HG03521 (cell line): ENCODE results near the gene USP7.
"Not testable (repeated sequence)": the region's sequence is repeated elsewhere in the genome, so short reads cannot be mapped to it uniquely, and the experiment has no call there.

ENCODE experiments used
- ATAC-seq: cut with Tn5 transposase; IDR thresholded peaks from one replicate; pipeline ENCODE4 v1.9.1; 2021; ENCODE audit warnings: mild to moderate bottlenecking, moderate library complexity; ENCODE audit not compliant: unreplicated experiment

The USP7 gene

GRCh38 chr16:8963821-8964441 lies at the start of gene USP7:
Gene USP7, minus strand, starts transcription at chr16:8963906. Its CDS starts 621 bp downstream, at chr16:8963285.
- peak; percentile 77 for ATAC-seq

- no peak for ATAC-seq
Observed at GRCh38 chr16:9013508-9013864, 49.8 kb upstream of the USP7 start.

GRCh38 chr16:9012848-9013507 lies 49.3 kb upstream of the USP7 start:
- no peak for ATAC-seq

- no peak for ATAC-seq
Observed at GRCh38 chr16:9012330-9012729, 48.6 kb upstream of the USP7 start.

GRCh38 chr16:9008601-9009260 lies 45.0 kb upstream of the USP7 start:
- no peak for ATAC-seq

GRCh38 chr16:9007177-9007794 lies 43.6 kb upstream of the USP7 start:
- ATAC-seq, result no peak

- no peak for ATAC-seq
Observed at GRCh38 chr16:9004183-9004582, 40.5 kb upstream of the USP7 start.

- ATAC-seq, result no peak
Observed at GRCh38 chr16:9003763-9004162, 40.1 kb upstream of the USP7 start.

GRCh38 chr16:9003322-9003721 lies 39.6 kb upstream of the USP7 start:
- ATAC-seq, result no peak

- no peak for ATAC-seq
Observed at GRCh38 chr16:9002042-9002441, 38.3 kb upstream of the USP7 start.

GRCh38 chr16:9000664-9001063 lies 37.0 kb upstream of the USP7 start:
- ATAC-seq, result no peak

GRCh38 chr16:8999800-9000199 lies 36.1 kb upstream of the USP7 start:
- ATAC-seq, result no peak

GRCh38 chr16:8998108-8998507 lies 34.4 kb upstream of the USP7 start:
- ATAC-seq, result no peak

GRCh38 chr16:8996891-8997290 lies 33.2 kb upstream of the USP7 start:
- ATAC-seq, result no peak

- no peak for ATAC-seq
Observed at GRCh38 chr16:8990445-8990844, 26.7 kb upstream of the USP7 start.

GRCh38 chr16:8989099-8989878 lies 25.6 kb upstream of the USP7 start:
- no peak for ATAC-seq

- no peak for ATAC-seq
Observed at GRCh38 chr16:8986818-8987191, 23.1 kb upstream of the USP7 start.

- no peak for ATAC-seq
Observed at GRCh38 chr16:8986111-8986510, 22.4 kb upstream of the USP7 start.

- no peak for ATAC-seq
Observed at GRCh38 chr16:8982816-8983215, 19.1 kb upstream of the USP7 start.

GRCh38 chr16:8981901-8982300 lies 18.2 kb upstream of the USP7 start:
- not testable (repeated sequence) for ATAC-seq

GRCh38 chr16:8976189-8976588 lies 12.5 kb upstream of the USP7 start:
- ATAC-seq, result not testable (repeated sequence)
